Breast epithelium (tissue), 4 donors: ENCODE results near the gene PDLIM7. TPM values are rescaled to one million over a fixed set of nuclear protein-coding genes. Genes with fewer than 3 reads are reported as not detected.

Source experiments
- DNase-seq, 2 donors: peaks; one replicate each; pipeline ENCODE4 v3.0.0-alpha.2; 2019; ENCODE audit warnings: low spot score in 2 of 2
- H3K27ac ChIP-seq, 2 donors: fragments of 200-600 bp; sonication (generic) in 1 of 2; one replicate each; pipeline ENCODE4 v1.5.1; 2016 to 2019; ENCODE audit warnings: mild to moderate bottlenecking in 1 of 2
- H3K27me3 ChIP-seq, 2 donors: fragments of 200-600 bp; sonication (generic) in 1 of 2; one replicate each; pipeline versions ENCODE4 v1.5.1 to v1.6.0; 2017 to 2019; ENCODE audit warnings: control low read depth in 1 of 2, mild to moderate bottlenecking in 1 of 2
- H3K36me3 ChIP-seq: fragments of 200-600 bp; one replicate; pipeline ENCODE4 v1.5.1; 2019
- H3K4me1 ChIP-seq, 2 donors: fragments of 200-600 bp; sonication (generic); one replicate each; pipeline ENCODE4 v1.5.1; 2016 to 2019; ENCODE audit warnings: control low read depth in 1 of 2
- H3K4me3 ChIP-seq, 3 donors: fragments of 200-600 bp; sonication (generic); 1 replicate in 2 of 3; 2 replicates in 1 of 3; pipeline ENCODE4 v1.5.1; 2016 to 2019; ENCODE audit warnings: mild to moderate bottlenecking in 3 of 3, moderate library complexity in 2 of 3
- H3K9me3 ChIP-seq, 2 donors: fragments of 200-600 bp; sonication (generic) in 1 of 2; one replicate each; pipeline ENCODE4 v1.5.1; 2016 to 2019; ENCODE audit warnings: control low read depth in 1 of 2
- POLR2A ChIP-seq: fragments of 450-650 bp; IDR thresholded peaks from one replicate; pipeline ENCODE4 v1.6.1; 2016; ENCODE audit warnings: antibody characterized with exemption, mild to moderate bottlenecking, moderate library complexity
- POLR2AphosphoS5 ChIP-seq, 3 donors: sonication (generic); formaldehyde crosslinking; IDR thresholded peaks; one replicate each; pipeline ENCODE4 v1.6.1; 2017; ENCODE audit warnings: antibody characterized with exemption in 3 of 3
- intact Hi-C: fragments of 100-400 bp; cut with DNase I; formaldehyde crosslinking; loops from one replicate; pipeline ENCODE4 v1.15.1; 2023; ENCODE audit warnings: low total_unique reads
- total RNA-seq, 3 donors: library from RNA; depleted of rRNA; stranded (reverse); fragments of >200 nt; gene quantifications; one replicate each; pipeline ENCODE4 v1.1.0, GENCODE V29; 2016
- TF ChIP-seq, protein P1 (sequence below), 3 donors: fragments of 450-650 bp; IDR thresholded peaks; one replicate each; pipeline ENCODE4 v1.5.1; 2016 to 2017; ENCODE audit warnings: antibody characterized with exemption in 3 of 3, mild to moderate bottlenecking in 3 of 3, moderate library complexity in 3 of 3

The PDLIM7 gene
- total RNA-seq, 3 donors from 2014 or later: 17.1 to 61.9 (median 42.6) TPM

DNA sequence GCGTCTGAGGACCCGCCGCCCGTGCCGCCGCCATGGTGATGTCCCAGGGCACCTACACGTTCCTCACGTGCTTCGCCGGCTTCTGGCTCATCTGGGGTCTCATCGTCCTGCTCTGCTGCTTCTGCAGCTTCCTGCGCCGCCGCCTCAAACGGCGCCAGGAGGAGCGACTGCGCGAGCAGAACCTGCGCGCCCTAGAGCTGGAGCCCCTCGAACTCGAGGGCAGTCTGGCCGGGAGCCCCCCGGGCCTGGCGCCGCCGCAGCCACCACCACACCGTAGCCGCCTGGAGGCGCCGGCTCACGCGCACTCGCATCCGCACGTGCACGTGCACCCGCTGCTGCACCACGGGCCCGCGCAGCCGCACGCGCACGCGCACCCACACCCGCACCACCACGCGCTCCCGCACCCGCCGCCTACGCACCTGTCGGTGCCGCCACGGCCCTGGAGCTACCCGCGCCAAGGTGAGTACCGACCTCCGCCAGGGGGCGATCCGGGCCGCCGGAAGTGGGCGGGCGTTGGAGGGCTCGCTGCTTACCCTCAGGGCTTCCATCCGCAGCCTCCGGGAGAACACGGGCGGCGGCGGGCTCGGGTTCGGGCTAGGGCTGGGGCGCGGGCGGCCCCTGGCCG lies 42.3 kb downstream of the PDLIM7 start:
- peak overlapping the region; percentile 73 to 82 for H3K27ac ChIP-seq
- DNase-seq: no peak
- no peaks in the 10 kb centered on the region for H3K9me3 ChIP-seq
- H3K36me3 ChIP-seq: no peaks in the 10 kb centered on the region
- H3K4me1 ChIP-seq: no peaks in the 10 kb centered on the region
- H3K27me3 ChIP-seq: peaks cover 0 to 2% of the 10 kb centered on the region in 2 donors
- peak overlapping the region; percentile 45 to 79 (median 60) for H3K4me3 ChIP-seq
- TF ChIP-seq, protein P1, sequence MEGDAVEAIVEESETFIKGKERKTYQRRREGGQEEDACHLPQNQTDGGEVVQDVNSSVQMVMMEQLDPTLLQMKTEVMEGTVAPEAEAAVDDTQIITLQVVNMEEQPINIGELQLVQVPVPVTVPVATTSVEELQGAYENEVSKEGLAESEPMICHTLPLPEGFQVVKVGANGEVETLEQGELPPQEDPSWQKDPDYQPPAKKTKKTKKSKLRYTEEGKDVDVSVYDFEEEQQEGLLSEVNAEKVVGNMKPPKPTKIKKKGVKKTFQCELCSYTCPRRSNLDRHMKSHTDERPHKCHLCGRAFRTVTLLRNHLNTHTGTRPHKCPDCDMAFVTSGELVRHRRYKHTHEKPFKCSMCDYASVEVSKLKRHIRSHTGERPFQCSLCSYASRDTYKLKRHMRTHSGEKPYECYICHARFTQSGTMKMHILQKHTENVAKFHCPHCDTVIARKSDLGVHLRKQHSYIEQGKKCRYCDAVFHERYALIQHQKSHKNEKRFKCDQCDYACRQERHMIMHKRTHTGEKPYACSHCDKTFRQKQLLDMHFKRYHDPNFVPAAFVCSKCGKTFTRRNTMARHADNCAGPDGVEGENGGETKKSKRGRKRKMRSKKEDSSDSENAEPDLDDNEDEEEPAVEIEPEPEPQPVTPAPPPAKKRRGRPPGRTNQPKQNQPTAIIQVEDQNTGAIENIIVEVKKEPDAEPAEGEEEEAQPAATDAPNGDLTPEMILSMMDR (IDR thresholded peaks at IDR 0.05): peak; percentile 46 to 68 (median 59)
- TF ChIP-seq POLR2A (no peak), POLR2AphosphoS5 (IDR thresholded peaks at IDR 0.05) (peak in 1 of 3 donors; percentile 15)
- intact Hi-C loops: loop anchor here (1.0 to 10.0 kb wide), 2 partner anchors 29 to 340 kb away; partner anchors contain the start of gene GRK6

DNA sequence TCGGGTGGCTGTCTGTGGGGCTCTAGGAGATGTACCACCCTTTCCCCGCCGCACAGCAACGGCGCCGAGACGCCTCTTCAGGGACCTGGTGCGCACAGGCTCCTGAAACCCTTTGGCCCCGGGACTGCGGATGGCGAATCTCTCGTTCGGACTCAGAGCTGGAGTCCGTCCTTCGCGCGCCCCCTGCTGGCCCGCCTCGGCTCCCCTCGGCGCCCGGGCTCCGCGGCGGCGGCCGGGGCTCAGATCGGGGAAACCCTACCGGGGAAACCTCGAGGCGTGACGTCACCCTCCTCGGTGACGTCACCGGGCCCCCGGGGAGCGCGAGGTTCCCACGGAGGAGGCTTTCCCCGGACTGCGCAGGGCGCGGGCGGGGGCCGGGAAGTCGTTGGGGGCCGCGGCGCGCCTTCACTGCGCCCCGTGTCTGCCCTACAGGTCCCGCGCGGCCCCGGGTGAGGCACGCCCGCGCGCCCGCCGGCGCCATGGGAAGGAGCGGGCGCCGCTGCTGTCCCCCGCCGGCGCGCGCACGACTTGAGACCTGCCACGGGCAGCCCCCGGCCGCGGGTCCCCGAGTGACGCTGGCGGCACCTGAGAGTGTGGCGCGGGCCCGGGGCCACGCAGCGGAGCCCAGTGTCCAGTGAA lies 42.9 kb downstream of the PDLIM7 start:
- peak overlapping the region; percentile 73 to 82 for H3K27ac ChIP-seq
- peak overlapping the region; percentile 45 to 79 (median 60) for H3K4me3 ChIP-seq
- no peaks in the 10 kb centered on the region for H3K9me3 ChIP-seq
- H3K27me3 ChIP-seq: peaks cover 0 to 2% of the 10 kb centered on the region in 2 donors
- H3K36me3 ChIP-seq: no peaks in the 10 kb centered on the region
- DNase-seq: peak; percentile 92 to 93
- H3K4me1 ChIP-seq: no peaks in the 10 kb centered on the region
- intact Hi-C loops: loop anchor here (1.0 to 10.0 kb wide), 3 partner anchors 28 to 340 kb away; partner anchors contain the start of gene GRK6
- TF ChIP-seq, protein P1 (IDR thresholded peaks at IDR 0.05): peak; percentile 87 to 97 (median 94)
- TF ChIP-seq POLR2A (no peak), POLR2AphosphoS5 (IDR thresholded peaks at IDR 0.05) (peak; percentile 47 to 83 (median 62))

DNA sequence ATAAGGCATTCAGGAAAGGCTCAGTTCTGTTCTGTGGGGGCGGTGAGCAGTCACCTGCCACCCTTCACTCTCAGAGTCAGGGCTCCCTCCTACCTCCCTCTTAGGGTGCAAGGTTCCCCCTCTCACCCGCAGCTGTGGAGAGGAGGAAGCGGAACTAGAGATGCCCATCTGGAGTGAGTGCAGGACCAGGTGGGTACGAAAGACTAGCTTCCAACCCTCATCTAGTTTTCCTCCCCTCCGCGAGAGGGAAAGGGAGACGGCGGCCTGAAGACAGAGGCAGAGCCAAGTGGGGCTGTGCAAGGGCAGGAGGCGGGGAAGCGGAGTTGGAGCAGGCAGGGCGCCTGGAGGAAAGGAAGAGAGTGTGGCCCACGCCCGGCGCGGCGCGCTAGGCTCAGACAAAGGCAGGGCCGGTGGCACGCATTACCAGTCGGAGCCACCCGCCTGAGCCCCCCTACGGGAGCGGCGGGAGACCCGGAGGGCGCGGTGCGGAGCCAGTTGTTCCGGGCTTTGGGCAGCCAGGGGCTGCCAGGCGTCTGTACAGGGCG lies 43.5 kb downstream of the PDLIM7 start:
- Histone ChIP-seq H3K4me3 (peak overlapping the region; percentile 45 to 79 (median 60)), H3K27ac (peak overlapping the region; percentile 59 to 82), H3K27me3 (peaks cover 0 to 2% of the 10 kb centered on the region in 2 donors), H3K36me3 (no peaks in the 10 kb centered on the region), H3K4me1 (no peaks in the 10 kb centered on the region), H3K9me3 (no peaks in the 10 kb centered on the region)
- TF ChIP-seq POLR2A (no peak), POLR2AphosphoS5 (IDR thresholded peaks at IDR 0.05) (no peak)
- TF ChIP-seq, protein P1 (IDR thresholded peaks at IDR 0.05): no peak
- intact Hi-C loops: loop anchor here (5.0 to 10.0 kb wide), 2 partner anchors 57 to 339 kb away; no protein-coding TSS in a partner anchor
- DNase-seq: no peak

DNA sequence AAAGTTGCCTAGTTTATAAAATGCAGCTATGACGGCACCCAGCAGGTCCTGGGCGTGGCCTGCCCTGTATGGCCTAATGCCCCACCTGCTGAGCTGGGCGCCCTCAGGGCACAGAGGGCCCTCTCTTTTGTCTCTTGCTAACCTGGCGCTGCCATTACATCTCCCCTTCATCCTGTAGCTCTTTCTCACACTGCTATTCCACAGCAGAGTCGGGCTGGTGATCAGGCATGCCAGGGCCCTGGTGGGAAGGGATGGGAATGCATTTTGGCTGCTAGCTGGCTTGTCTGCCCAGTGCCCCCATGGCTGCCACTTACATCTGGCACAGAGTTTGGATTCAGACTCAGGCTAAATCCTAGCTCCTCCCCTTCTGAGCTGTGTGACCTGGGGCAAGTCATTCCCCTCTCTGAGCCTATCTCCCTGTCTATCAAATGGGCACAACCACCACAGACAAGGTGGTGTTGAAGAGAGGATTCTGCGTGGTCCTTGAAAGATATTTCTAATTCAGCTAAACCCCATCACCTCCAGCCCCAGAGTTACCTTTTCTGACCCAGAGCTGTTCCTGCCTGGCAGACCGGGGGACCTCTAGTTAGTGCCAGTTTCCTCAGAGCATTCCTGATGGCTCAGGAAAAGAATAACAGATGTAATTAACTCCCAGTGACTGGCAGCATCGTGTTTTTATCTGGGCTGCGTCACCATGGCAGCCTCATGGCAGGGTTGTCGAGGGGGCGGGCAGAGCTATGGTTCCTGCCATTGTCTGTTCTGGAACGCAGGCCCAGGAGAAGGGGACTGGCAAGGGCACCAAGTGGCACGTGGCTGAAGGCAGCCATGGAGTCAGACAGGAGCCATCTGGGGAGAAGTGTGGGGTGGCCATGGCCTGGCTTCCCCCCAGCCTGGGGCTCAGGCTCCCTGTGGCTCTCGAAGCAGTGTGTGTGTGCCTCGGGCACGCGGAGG lies 44.4 kb downstream of the PDLIM7 start:
- no peak overlapping the region for H3K4me3 ChIP-seq
- no peak for DNase-seq
- no peaks in the 10 kb centered on the region for H3K36me3 ChIP-seq
- no peaks in the 10 kb centered on the region for H3K9me3 ChIP-seq
- peaks cover 0 to 2% of the 10 kb centered on the region in 2 donors for H3K27me3 ChIP-seq
- intact Hi-C loops: loop anchor here (5.0 to 10.0 kb wide), 2 partner anchors 56 to 338 kb away; no protein-coding TSS in a partner anchor
- peak overlapping the region; percentile 59 to 82 for H3K27ac ChIP-seq
- no peaks in the 10 kb centered on the region for H3K4me1 ChIP-seq
- TF ChIP-seq POLR2AphosphoS5 (IDR thresholded peaks at IDR 0.05): no peak
- TF ChIP-seq, protein P1 (IDR thresholded peaks at IDR 0.05): no peak
- no peak for TF ChIP-seq POLR2A
